GM08714 (cell line): Measurements from ENCODE around the gene HK3.

Experiments
- H3K4me3 ChIP-seq: fragments of 200-500 bp; sonication (Bioruptor generic); 2 replicates; pipeline ENCODE4 v1.5.1; 2014; ENCODE audit warnings: mild to moderate bottlenecking, low read length, inconsistent platforms
- ZNF274 ChIP-seq: IDR thresholded peaks from 2 replicates; pipeline ENCODE4 v1.6.1; 2012; ENCODE audit warnings: mild to moderate bottlenecking, low read depth, low read length

Gene HK3

GRCh38 chr5:176860381-176860780 lies 38.8 kb downstream of the HK3 start:
- TF ChIP-seq ZNF274: no peak
- H3K4me3 ChIP-seq: no peak overlapping the region

- H3K4me3 ChIP-seq: no peak overlapping the region
- TF ChIP-seq ZNF274: no peak
These were observed 39.2 kb downstream of the HK3 start for GRCh38 chr5:176859916-176860315.

GRCh38 chr5:176857894-176858273 lies 41.3 kb downstream of the HK3 start:
- no peak for TF ChIP-seq ZNF274
- H3K4me3 ChIP-seq: no peak overlapping the region

GRCh38 chr5:176857216-176857893 lies 41.8 kb downstream of the HK3 start:
- no peak for TF ChIP-seq ZNF274
- no peak overlapping the region for H3K4me3 ChIP-seq

- no peak for TF ChIP-seq ZNF274
- H3K4me3 ChIP-seq: no peak overlapping the region
These were observed 42.4 kb downstream of the HK3 start for GRCh38 chr5:176856746-176857145.

GRCh38 chr5:176855598-176855997 lies 43.5 kb downstream of the HK3 start:
- no peak overlapping the region for H3K4me3 ChIP-seq
- TF ChIP-seq ZNF274: no peak

- H3K4me3 ChIP-seq: no peak overlapping the region
- no peak for TF ChIP-seq ZNF274
These were observed 45.0 kb downstream of the HK3 start for GRCh38 chr5:176854164-176854563.

GRCh38 chr5:176853151-176853778 lies 45.9 kb downstream of the HK3 start:
- TF ChIP-seq ZNF274: no peak
- H3K4me3 ChIP-seq: no peak overlapping the region

GRCh38 chr5:176851871-176852658 lies 47.1 kb downstream of the HK3 start:
- no peak overlapping the region for H3K4me3 ChIP-seq
- TF ChIP-seq ZNF274: no peak

GRCh38 chr5:176851380-176851779 lies 47.8 kb downstream of the HK3 start:
- TF ChIP-seq ZNF274: no peak
- no peak overlapping the region for H3K4me3 ChIP-seq

- H3K4me3 ChIP-seq: no peak overlapping the region
- no peak for TF ChIP-seq ZNF274
These were observed 48.5 kb downstream of the HK3 start for GRCh38 chr5:176850371-176851245.

- no peak overlapping the region for H3K4me3 ChIP-seq
These were observed 49.4 kb downstream of the HK3 start for GRCh38 chr5:176849611-176850227.

GRCh38 chr5:176848651-176849050 lies 50.5 kb downstream of the HK3 start:
- no peak for TF ChIP-seq ZNF274
- no peak overlapping the region for H3K4me3 ChIP-seq

More at GRCh38 chr5:176849611-176850227, 49.4 kb downstream of the HK3 start:
- TF ChIP-seq ZNF274: no peak
